Prostate gland (tissue), 2 donors: ENCODE measurements around the gene DHX16.

Source experiments
- CTCF ChIP-seq, 4 experiments: fragments of 200-600 bp in 2 of 4; fragments of 450-650 bp in 2 of 4; sonication (generic) in 2 of 4; IDR thresholded peaks; 1 replicate in 3 of 4; 2 replicates in 1 of 4; pipeline ENCODE4 v1.5.1; 2016 to 2019; ENCODE audit warnings: antibody characterized with exemption in 4 of 4, mild to moderate bottlenecking in 2 of 4, moderate library complexity in 2 of 4
- POLR2AphosphoS5 ChIP-seq: sonication (generic); formaldehyde crosslinking; IDR thresholded peaks from one replicate; pipeline ENCODE4 v1.6.1; 2017; ENCODE audit warnings: antibody characterized with exemption

DNA sequence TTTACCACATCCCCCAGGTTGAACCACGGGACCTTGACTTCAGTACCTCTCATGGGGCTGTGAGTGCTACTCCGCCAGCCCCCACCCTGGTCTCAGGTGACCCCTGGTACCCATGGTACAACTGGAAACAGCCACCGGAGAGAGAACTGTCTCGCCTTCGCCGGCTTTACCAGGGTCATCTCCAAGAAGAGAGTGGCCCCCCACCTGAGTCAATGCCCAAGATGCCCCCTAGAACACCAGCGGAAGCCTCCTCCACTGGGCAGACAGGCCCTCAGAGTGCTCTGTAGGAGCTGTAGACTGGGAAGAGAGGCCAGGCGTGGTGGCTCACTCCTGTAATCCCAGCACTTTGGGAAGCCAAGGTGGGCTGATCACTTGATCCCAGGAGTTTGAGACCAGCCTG, 47.3 kb downstream of the DHX16 start:
- TF ChIP-seq CTCF (IDR thresholded peaks at IDR 0.05) (no peak), POLR2AphosphoS5 (no peak)
